ENCODE data around the gene ZSCAN5A. TPM values are rescaled to one million over a fixed set of nuclear protein-coding genes. Genes with fewer than 3 reads are reported as not detected.
"Not testable (repeated sequence)": the region's sequence is repeated elsewhere in the genome, so short reads cannot be mapped to it uniquely, and the experiment has no call there.

ZSCAN5A gene
- total RNA-seq, 1 experiment from 2014 or later, result 13.8 TPM

DNA sequence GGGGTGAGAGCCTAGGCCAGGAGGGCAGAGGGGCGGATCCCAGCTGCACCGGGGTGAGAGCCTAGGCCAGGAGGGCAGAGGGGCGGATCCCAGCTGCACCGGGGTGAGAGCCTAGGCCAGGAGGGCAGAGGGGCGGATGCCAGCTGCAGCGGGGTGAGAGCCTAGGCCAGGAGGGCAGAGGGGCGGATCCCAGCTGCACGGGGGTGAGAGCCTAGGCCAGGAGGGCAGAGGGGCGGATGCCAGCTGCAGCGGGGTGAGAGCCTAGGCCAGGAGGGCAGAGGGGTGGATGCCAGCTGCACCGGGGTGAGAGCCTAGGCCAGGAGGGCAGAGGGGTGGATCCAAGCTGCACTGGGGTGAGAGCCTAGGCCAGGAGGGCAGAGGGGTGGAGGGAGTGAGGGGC, 138.3 kb downstream of the ZSCAN5A start:
- CTCF ChIA-PET; intact Hi-C loops (cut with micrococcal nuclease; ENCODE audit: unreplicated experiment); H3K36me3 ChIP-seq (ENCODE audit: control insufficient read depth, insufficient read depth, low read length); in situ Hi-C loops (cut with HindIII; ENCODE audit: low pct_unique_long_range_greater_than_20kb, low sequenced_read_pairs); POLR2A ChIA-PET; ATAC-seq; H3K4me1 ChIP-seq (ENCODE audit: control insufficient read depth, insufficient read depth, low read length); H3K27ac ChIP-seq (ENCODE audit: low read length); H3K27me3 ChIP-seq (ENCODE audit: control insufficient read depth, insufficient read depth, low read length); H3K9me3 ChIP-seq (ENCODE audit: control insufficient read depth, insufficient read depth, low read depth, low read length); BruUV-seq (replicated peaks); DNase-seq (ENCODE audit: low read depth, low spot score); H3K4me3 ChIP-seq (ENCODE audit: low read depth in 2 of 2, low read length in 2 of 2): not testable (repeated sequence)

DNA sequence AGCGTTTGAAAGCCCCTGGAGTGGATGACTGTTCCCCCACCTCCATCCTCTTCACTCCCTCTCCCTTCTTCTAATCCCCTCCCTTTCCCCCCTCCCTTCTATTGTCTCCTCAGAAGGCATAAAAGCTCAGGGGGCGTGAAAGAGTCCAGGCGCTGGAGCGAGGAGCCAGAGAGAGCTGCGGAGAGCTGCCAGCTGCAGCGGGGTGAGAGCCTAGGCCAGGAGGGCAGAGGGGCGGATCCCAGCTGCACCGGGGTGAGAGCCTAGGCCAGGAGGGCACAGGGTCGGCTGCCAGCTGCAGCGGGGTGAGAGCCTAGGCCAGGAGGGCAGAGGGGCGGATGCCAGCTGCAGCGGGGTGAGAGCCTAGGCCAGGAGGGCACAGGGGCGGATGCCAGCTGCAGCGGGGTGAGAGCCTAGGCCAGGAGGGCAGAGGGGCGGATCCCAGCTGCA, 138.8 kb downstream of the ZSCAN5A start, which contains the start of gene GALP:
GALP (plus strand) TSS at position 148 of the 447 bp plus-strand sequence. CDS start 1,101 bp downstream, outside the sequence.
- CTCF ChIA-PET, result interaction anchor here (0.6 kb wide), 1 partner anchor 95 kb away, joined by 3 read pairs; no protein-coding TSS in a partner anchor
- H3K36me3 ChIP-seq (ENCODE audit: control insufficient read depth, insufficient read depth, low read length); H3K4me3 ChIP-seq (ENCODE audit: low read depth in 2 of 2, low read length in 2 of 2); H3K27ac ChIP-seq (ENCODE audit: low read length); intact Hi-C loops (cut with micrococcal nuclease; ENCODE audit: unreplicated experiment); BruUV-seq (replicated peaks); ATAC-seq; H3K9me3 ChIP-seq (ENCODE audit: control insufficient read depth, insufficient read depth, low read depth, low read length); H3K27me3 ChIP-seq (ENCODE audit: control insufficient read depth, insufficient read depth, low read length); H3K4me1 ChIP-seq (ENCODE audit: control insufficient read depth, insufficient read depth, low read length); DNase-seq (ENCODE audit: low read depth, low spot score); in situ Hi-C loops (cut with HindIII; ENCODE audit: low pct_unique_long_range_greater_than_20kb, low sequenced_read_pairs): not testable (repeated sequence)
- POLR2A ChIA-PET, result interaction anchor here (0.7 kb wide), 1 partner anchor 95 kb away, joined by 3 read pairs; no protein-coding TSS in a partner anchor

DNA sequence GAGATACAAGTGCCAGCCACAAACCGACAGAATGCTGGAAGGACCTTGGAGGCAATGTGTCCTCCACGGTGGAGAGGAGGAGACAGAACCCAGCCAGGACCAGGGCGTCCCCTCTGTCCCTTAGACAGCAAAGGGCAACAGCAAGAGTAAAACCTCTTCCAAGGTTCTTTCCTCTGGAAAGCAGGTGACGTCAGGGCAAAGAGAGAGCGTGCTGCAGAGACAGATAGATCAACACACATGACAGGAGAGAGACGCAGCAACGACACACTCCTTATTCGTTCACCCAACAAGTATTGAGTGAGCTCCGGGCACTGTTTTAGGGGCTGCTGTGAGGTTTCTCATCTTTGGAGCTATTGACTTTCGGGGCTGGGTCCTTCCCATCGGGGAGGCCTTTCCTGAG, 140.1 kb downstream of the ZSCAN5A start:
- H3K4me3 ChIP-seq (ENCODE audit: low read depth in 2 of 2, low read length in 2 of 2), result no peak overlapping the region
- H3K27ac ChIP-seq (ENCODE audit: low read length), result no peak overlapping the region
- ATAC-seq (peak; percentile 42; the same call in 1 of the 2 replicates), DNase-seq (ENCODE audit: low read depth, low spot score) (no peak)
- TF ChIP-seq, protein P1, sequence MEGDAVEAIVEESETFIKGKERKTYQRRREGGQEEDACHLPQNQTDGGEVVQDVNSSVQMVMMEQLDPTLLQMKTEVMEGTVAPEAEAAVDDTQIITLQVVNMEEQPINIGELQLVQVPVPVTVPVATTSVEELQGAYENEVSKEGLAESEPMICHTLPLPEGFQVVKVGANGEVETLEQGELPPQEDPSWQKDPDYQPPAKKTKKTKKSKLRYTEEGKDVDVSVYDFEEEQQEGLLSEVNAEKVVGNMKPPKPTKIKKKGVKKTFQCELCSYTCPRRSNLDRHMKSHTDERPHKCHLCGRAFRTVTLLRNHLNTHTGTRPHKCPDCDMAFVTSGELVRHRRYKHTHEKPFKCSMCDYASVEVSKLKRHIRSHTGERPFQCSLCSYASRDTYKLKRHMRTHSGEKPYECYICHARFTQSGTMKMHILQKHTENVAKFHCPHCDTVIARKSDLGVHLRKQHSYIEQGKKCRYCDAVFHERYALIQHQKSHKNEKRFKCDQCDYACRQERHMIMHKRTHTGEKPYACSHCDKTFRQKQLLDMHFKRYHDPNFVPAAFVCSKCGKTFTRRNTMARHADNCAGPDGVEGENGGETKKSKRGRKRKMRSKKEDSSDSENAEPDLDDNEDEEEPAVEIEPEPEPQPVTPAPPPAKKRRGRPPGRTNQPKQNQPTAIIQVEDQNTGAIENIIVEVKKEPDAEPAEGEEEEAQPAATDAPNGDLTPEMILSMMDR (IDR thresholded peaks at IDR 0.05), result no peak
- TF ChIP-seq, protein P2, sequence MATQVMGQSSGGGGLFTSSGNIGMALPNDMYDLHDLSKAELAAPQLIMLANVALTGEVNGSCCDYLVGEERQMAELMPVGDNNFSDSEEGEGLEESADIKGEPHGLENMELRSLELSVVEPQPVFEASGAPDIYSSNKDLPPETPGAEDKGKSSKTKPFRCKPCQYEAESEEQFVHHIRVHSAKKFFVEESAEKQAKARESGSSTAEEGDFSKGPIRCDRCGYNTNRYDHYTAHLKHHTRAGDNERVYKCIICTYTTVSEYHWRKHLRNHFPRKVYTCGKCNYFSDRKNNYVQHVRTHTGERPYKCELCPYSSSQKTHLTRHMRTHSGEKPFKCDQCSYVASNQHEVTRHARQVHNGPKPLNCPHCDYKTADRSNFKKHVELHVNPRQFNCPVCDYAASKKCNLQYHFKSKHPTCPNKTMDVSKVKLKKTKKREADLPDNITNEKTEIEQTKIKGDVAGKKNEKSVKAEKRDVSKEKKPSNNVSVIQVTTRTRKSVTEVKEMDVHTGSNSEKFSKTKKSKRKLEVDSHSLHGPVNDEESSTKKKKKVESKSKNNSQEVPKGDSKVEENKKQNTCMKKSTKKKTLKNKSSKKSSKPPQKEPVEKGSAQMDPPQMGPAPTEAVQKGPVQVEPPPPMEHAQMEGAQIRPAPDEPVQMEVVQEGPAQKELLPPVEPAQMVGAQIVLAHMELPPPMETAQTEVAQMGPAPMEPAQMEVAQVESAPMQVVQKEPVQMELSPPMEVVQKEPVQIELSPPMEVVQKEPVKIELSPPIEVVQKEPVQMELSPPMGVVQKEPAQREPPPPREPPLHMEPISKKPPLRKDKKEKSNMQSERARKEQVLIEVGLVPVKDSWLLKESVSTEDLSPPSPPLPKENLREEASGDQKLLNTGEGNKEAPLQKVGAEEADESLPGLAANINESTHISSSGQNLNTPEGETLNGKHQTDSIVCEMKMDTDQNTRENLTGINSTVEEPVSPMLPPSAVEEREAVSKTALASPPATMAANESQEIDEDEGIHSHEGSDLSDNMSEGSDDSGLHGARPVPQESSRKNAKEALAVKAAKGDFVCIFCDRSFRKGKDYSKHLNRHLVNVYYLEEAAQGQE (IDR thresholded peaks at IDR 0.05; ENCODE audit: insufficient read depth in 1 of 2, low read depth in 2 of 2, low read length in 1 of 2), result no peak
- TF ChIP-seq TCF7L2 (IDR thresholded peaks at IDR 0.05; ENCODE audit: low read depth, low read length), result no peak
- no peak for TF ChIP-seq POLR2AphosphoS5 (IDR thresholded peaks at IDR 0.05; ENCODE audit: low read depth, low read length)
- TF ChIP-seq SIN3A (IDR thresholded peaks at IDR 0.05; ENCODE audit: borderline replicate concordance, insufficient read depth, low read depth, low read length), result no peak
- no TSS peak for BruUV-seq (replicated peaks)
- no peaks in the 10 kb centered on the region for H3K36me3 ChIP-seq (ENCODE audit: control insufficient read depth, insufficient read depth, low read length)
- H3K4me1 ChIP-seq (ENCODE audit: control insufficient read depth, insufficient read depth, low read length), result no peaks in the 10 kb centered on the region
- ChIA-PET POLR2A (no interaction called here), CTCF (interaction anchor here (0.5 to 0.8 kb wide), 3 partner anchors 13 to 102 kb away, joined by 3 to 6 read pairs (median 3); no protein-coding TSS in a partner anchor)
- in situ Hi-C loops (cut with HindIII; ENCODE audit: low pct_unique_long_range_greater_than_20kb, low sequenced_read_pairs) (no loop called here), intact Hi-C loops (cut with micrococcal nuclease; ENCODE audit: unreplicated experiment) (no loop called here)
- H3K9me3 ChIP-seq (ENCODE audit: control insufficient read depth, insufficient read depth, low read depth, low read length), result no peaks in the 10 kb centered on the region
- H3K27me3 ChIP-seq (ENCODE audit: control insufficient read depth, insufficient read depth, low read length), result no peaks in the 10 kb centered on the region
